ENCODE data around the gene UMOD.

DNA sequence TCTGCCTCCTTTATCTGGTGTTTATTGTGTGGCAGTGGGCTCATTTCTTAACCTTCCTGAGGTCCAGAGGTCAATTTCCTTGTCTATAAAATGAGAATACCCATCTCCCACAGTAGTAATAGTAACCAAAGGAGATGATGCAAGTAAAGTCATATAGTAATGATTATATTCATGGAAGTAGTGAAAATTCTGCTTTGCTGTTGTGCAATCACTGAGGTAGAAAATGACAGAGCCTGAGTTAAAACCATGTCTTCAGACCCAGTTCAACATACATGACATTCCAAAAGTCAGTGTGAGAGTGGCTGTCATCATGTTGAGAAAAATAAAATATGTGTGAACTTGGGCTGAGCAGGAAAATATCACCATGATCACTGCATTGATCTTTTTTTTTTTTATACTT is 864 bp upstream of the UMOD start:
- TF ChIP-seq, protein P1, sequence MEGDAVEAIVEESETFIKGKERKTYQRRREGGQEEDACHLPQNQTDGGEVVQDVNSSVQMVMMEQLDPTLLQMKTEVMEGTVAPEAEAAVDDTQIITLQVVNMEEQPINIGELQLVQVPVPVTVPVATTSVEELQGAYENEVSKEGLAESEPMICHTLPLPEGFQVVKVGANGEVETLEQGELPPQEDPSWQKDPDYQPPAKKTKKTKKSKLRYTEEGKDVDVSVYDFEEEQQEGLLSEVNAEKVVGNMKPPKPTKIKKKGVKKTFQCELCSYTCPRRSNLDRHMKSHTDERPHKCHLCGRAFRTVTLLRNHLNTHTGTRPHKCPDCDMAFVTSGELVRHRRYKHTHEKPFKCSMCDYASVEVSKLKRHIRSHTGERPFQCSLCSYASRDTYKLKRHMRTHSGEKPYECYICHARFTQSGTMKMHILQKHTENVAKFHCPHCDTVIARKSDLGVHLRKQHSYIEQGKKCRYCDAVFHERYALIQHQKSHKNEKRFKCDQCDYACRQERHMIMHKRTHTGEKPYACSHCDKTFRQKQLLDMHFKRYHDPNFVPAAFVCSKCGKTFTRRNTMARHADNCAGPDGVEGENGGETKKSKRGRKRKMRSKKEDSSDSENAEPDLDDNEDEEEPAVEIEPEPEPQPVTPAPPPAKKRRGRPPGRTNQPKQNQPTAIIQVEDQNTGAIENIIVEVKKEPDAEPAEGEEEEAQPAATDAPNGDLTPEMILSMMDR (conservative IDR thresholded peaks at IDR 0.05; ENCODE audit: low read depth, low read length): no peak
- TF ChIP-seq EZH2 (IDR thresholded peaks at IDR 0.05; ENCODE audit: borderline replicate concordance, low read depth, low read length, poor library complexity, severe bottlenecking): no peak

Data from A673 (cell line).